B cell (primary cell): ENCODE measurements around the gene UBAC1. TPM values are rescaled to one million over a fixed set of nuclear protein-coding genes. Genes with fewer than 3 reads are reported as not detected.

ENCODE experiments used
- ATAC-seq: fragments of 200-7000 bp; cut with Tn5 transposase; one replicate; pipeline ENCODE4 v1.10.0; 2021; ENCODE audit warnings: low read depth, mild to moderate bottlenecking, moderate number of reproducible peaks, moderate library complexity
- CTCF ChIA-PET: fragments of 350-600 bp; sonication (Branson Sonifier 250); formaldehyde crosslinking; loops from one replicate; lab custom pipeline; 2021; ENCODE audit warnings: antibody characterized with exemption, inconsistent platforms; lab: Charles Lee
- POLR2A ChIA-PET: fragments of 350-600 bp; sonication (Branson Sonifier 250); formaldehyde crosslinking; loops from one replicate; lab custom pipeline; 2021; ENCODE audit warnings: antibody characterized with exemption; lab: Charles Lee
- DNase-seq: peaks from one replicate; pipeline ENCODE4 v3.0.0; 2013
- H2AFZ ChIP-seq: 2 replicates; pipeline ENCODE4 v1.6.1; 2012; ENCODE audit warnings: mild to moderate bottlenecking, low read depth, low read length; ENCODE audit not compliant: insufficient read depth, poor library complexity, severe bottlenecking
- H3K27ac ChIP-seq, 2 donors: 1 replicate in 1 of 2; 2 replicates in 1 of 2; pipeline ENCODE4 v1.5.1; 2012 to 2013; ENCODE audit warnings: low read length in 2 of 2, mild to moderate bottlenecking in 2 of 2, moderate library complexity in 1 of 2
- H3K27me3 ChIP-seq, 4 experiments: fragments of 200-600 bp in 1 of 4; sonication (generic) in 1 of 4; replicated peaks in 1 of 4; 1 replicate in 2 of 4; 2 replicates in 2 of 4; pipeline versions ENCODE4 v1.6.1 to v1.7.0; 2013 to 2016; ENCODE audit warnings: low read length in 3 of 4, mild to moderate bottlenecking in 2 of 4, mixed read lengths in 1 of 4, moderate library complexity in 1 of 4; ENCODE audit not compliant: insufficient read depth in 4 of 4, control insufficient read depth in 3 of 4; ENCODE audit errors: control extremely low read depth in 1 of 4
- H3K36me3 ChIP-seq, 2 experiments: replicated peaks in 1 of 2; 1 replicate in 1 of 2; 2 replicates in 1 of 2; pipeline versions ENCODE4 v1.6.1 to v1.7.1; 2013; ENCODE audit warnings: low read length in 1 of 2; ENCODE audit not compliant: insufficient read depth in 2 of 2, control insufficient read depth in 1 of 2; ENCODE audit errors: control extremely low read depth in 1 of 2, extremely low read depth in 1 of 2
- H3K4me1 ChIP-seq, 2 donors: fragments of 200-600 bp in 1 of 2; sonication (generic) in 1 of 2; 1 replicate in 1 of 2; 2 replicates in 1 of 2; pipeline versions ENCODE4 v1.5.1 to v1.6.1; 2013 to 2017; ENCODE audit warnings: low read length in 2 of 2; ENCODE audit not compliant: control insufficient read depth in 2 of 2, insufficient read depth in 2 of 2
- H3K4me2 ChIP-seq: replicated peaks from 2 replicates; pipeline ENCODE3; 2012; ENCODE audit warnings: mild to moderate bottlenecking, low read depth, low read length; ENCODE audit not compliant: poor library complexity, severe bottlenecking
- H3K4me3 ChIP-seq, 5 experiments: fragments of 200-600 bp in 1 of 5; sonication (generic) in 1 of 5; 1 replicate in 3 of 5; 2 replicates in 2 of 5; pipeline versions ENCODE4 v1.5.1 to v1.7.0; 2011 to 2016; ENCODE audit warnings: low read length in 4 of 5, mild to moderate bottlenecking in 4 of 5, low read depth in 2 of 5, control low read depth in 1 of 5, moderate library complexity in 1 of 5; ENCODE audit not compliant: insufficient read depth in 1 of 5; ENCODE audit errors: control extremely low read depth in 1 of 5, extremely low read depth in 1 of 5
- H3K79me2 ChIP-seq: fragments of 200-600 bp; sonication (generic); one replicate; pipeline ENCODE4 v1.6.0; 2016; ENCODE audit warnings: low read length; ENCODE audit not compliant: control insufficient read depth, insufficient read depth
- H3K9ac ChIP-seq: fragments of 200-600 bp; sonication (generic); 2 replicates; pipeline ENCODE4 v1.6.1; 2017; ENCODE audit warnings: mild to moderate bottlenecking, low read length, moderate library complexity
- H3K9me3 ChIP-seq, 3 donors: one replicate each; pipeline versions ENCODE4 v1.6.1 to v1.7.1; 2013; ENCODE audit warnings: low read length in 2 of 3; ENCODE audit not compliant: control insufficient read depth in 2 of 3, insufficient read depth in 1 of 3; ENCODE audit errors: control extremely low read depth in 1 of 3
- H4K20me1 ChIP-seq: 2 replicates; pipeline ENCODE4 v1.6.0; 2012; ENCODE audit warnings: mild to moderate bottlenecking, low read length; ENCODE audit not compliant: insufficient read depth, control insufficient read depth, poor library complexity, severe bottlenecking
- H3K27ac Mint-ChIP-seq: one replicate; pipeline ENCODE4 v1.8.0; 2021; ENCODE audit warnings: mixed read lengths
- H3K27me3 Mint-ChIP-seq: one replicate; pipeline ENCODE4 v1.8.0; 2021; ENCODE audit warnings: mixed read lengths
- H3K4me1 Mint-ChIP-seq: one replicate; pipeline ENCODE4 v1.8.0; 2021; ENCODE audit warnings: mixed read lengths
- H3K4me3 Mint-ChIP-seq: one replicate; pipeline ENCODE4 v1.8.0; 2021; ENCODE audit warnings: mixed read lengths
- H3K9me3 Mint-ChIP-seq: one replicate; pipeline ENCODE4 v1.8.0; 2022; ENCODE audit warnings: mixed read lengths; ENCODE audit not compliant: insufficient read depth
- EZH2 ChIP-seq: IDR thresholded peaks from 2 replicates; pipeline ENCODE4 v1.6.1; 2012; ENCODE audit warnings: borderline replicate concordance, low read depth, mild to moderate bottlenecking, moderate library complexity, low read length; ENCODE audit not compliant: insufficient read depth, poor library complexity, severe bottlenecking
- WGBS: methylation state at CpG from one replicate; pipeline ENCODE4 v1.1.5; 2013; ENCODE audit warnings: missing lambda C conversion rate; ENCODE audit not compliant: insufficient coverage; 5-methylcytosine and 5-hydroxymethylcytosine counted together
- intact Hi-C: fragments of 100-400 bp; cut with micrococcal nuclease; formaldehyde crosslinking; loops from one replicate; pipeline ENCODE4 v1.10.0; 2022
- polyA plus RNA-seq: library from polyadenylated mRNA; depleted of rRNA; stranded (reverse); fragments of >200 nt; gene quantifications from 2 replicates; pipeline ENCODE4 v1.2.3, GENCODE V29; 2012
- total RNA-seq, 2 donors: library from RNA; stranded (reverse); fragments of 120-200 nt in 1 of 2; gene quantifications; 1 replicate in 1 of 2; 2 replicates in 1 of 2; pipeline versions ENCODE4 v1.2.3 to v1.2.4, GENCODE V29; 2013 to 2022
- TF ChIP-seq, protein P1 (sequence below): fragments of 200-600 bp; IDR thresholded peaks from one replicate; pipeline ENCODE4 v1.8.0; 2022; ENCODE audit warnings: antibody characterized with exemption, mild to moderate bottlenecking

UBAC1 gene
- total and polyA plus RNA-seq, 2 donors (not counting 1 experiment from before 2014, with no cell fraction given), result 30.8 to 31.1 TPM

DNA sequence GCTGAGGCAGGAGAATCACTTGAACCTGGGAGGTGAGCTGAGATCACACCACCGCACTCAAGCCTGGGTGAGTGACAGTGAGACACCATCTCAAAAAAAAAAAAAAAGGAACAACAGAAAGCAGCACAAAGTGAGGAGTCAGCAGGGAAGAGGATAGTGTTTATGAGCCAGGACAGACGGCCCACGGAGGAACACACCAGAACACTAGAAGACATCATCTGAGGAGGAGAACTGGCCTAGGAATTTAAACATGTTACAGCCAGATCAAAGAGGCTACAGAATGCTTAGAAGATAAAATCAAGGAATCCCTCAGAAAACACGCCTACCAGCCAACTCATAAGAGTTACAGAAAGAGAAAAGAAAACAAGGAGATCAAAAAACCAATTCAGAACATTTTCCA is 12.2 kb downstream of the UBAC1 start:
- CTCF ChIA-PET, result no interaction called here
- ATAC-seq, result no peak
- no CpG with 5 or more reads among the region's 4 CpGs for WGBS

DNA sequence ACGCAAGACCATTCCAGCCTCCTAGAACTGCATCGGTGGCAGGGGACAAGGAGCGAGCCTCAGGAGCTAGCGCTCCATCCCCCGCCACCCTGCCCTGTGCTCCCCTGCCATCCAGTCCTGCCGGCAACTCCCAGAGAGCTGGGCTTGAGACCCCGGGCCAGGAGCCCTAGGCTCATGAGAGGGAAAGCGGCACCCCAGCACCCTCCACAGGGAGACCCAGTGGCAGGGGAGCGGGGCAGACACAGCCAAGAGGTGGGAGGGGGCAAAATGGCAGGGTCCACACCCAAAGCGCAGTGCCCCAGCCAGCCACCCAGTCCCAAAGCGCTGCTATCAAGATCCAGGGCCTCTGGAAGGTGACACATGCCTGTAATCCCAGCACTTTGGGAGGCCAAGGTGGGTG is 12.7 kb downstream of the UBAC1 start:
- no peak overlapping the region for H3K4me3 Mint-ChIP-seq
- ATAC-seq, result no peak
- Histone ChIP-seq H2AFZ (no peak overlapping the region), H3K36me3 (peaks cover 1 to 49% of the 10 kb centered on the region in 2 experiments), H3K9ac (no peak overlapping the region), H3K4me3 (no peak overlapping the region), H3K79me2 (peaks cover 2% of the 10 kb centered on the region), H3K4me2 (no peak overlapping the region), H3K27me3 (no peaks in the 10 kb centered on the region), H3K27ac (no peak overlapping the region), H3K4me1 (no peaks in the 10 kb centered on the region), H3K9me3 (no peaks in the 10 kb centered on the region), H4K20me1 (no peaks in the 10 kb centered on the region)
- TF ChIP-seq, protein P1, sequence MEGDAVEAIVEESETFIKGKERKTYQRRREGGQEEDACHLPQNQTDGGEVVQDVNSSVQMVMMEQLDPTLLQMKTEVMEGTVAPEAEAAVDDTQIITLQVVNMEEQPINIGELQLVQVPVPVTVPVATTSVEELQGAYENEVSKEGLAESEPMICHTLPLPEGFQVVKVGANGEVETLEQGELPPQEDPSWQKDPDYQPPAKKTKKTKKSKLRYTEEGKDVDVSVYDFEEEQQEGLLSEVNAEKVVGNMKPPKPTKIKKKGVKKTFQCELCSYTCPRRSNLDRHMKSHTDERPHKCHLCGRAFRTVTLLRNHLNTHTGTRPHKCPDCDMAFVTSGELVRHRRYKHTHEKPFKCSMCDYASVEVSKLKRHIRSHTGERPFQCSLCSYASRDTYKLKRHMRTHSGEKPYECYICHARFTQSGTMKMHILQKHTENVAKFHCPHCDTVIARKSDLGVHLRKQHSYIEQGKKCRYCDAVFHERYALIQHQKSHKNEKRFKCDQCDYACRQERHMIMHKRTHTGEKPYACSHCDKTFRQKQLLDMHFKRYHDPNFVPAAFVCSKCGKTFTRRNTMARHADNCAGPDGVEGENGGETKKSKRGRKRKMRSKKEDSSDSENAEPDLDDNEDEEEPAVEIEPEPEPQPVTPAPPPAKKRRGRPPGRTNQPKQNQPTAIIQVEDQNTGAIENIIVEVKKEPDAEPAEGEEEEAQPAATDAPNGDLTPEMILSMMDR, result no peak
- no peak for TF ChIP-seq EZH2
- ChIA-PET CTCF (no interaction called here), POLR2A (no interaction called here)
- intact Hi-C loops, result no loop called here
- H3K9me3 Mint-ChIP-seq, result no peaks in the 10 kb centered on the region
- no peaks in the 10 kb centered on the region for H3K27me3 Mint-ChIP-seq
- no peak for DNase-seq
- no peaks in the 10 kb centered on the region for H3K4me1 Mint-ChIP-seq
- no peak overlapping the region for H3K27ac Mint-ChIP-seq
- 100% methylated on average over 4 of the region's 11 CpGs for WGBS

More for the DNA sequence above, 12.2 kb downstream of the UBAC1 start:
- H3K27me3 ChIP-seq, result no peaks in the 10 kb centered on the region
- H3K9me3 ChIP-seq, result no peaks in the 10 kb centered on the region
- POLR2A ChIA-PET, result no interaction called here
- no peak overlapping the region for H3K27ac Mint-ChIP-seq
- peaks cover 1 to 46% of the 10 kb centered on the region in 2 experiments for H3K36me3 ChIP-seq
- no peak overlapping the region for H3K4me3 Mint-ChIP-seq
- H2AFZ ChIP-seq, result no peak overlapping the region
- no peak overlapping the region for H3K4me2 ChIP-seq
- H3K79me2 ChIP-seq, result peaks cover 2% of the 10 kb centered on the region
- no peaks in the 10 kb centered on the region for H3K27me3 Mint-ChIP-seq
- no peak overlapping the region for H3K27ac ChIP-seq
- no peak for DNase-seq
- no peak overlapping the region for H3K9ac ChIP-seq
- no peak overlapping the region for H3K4me3 ChIP-seq
- no peaks in the 10 kb centered on the region for H3K4me1 ChIP-seq
- no peaks in the 10 kb centered on the region for H3K9me3 Mint-ChIP-seq
- intact Hi-C loops, result no loop called here
- H3K4me1 Mint-ChIP-seq, result no peaks in the 10 kb centered on the region
- no peaks in the 10 kb centered on the region for H4K20me1 ChIP-seq
- TF ChIP-seq, protein P1, result no peak
- no peak for TF ChIP-seq EZH2
